PFSK-1 (cell line): ENCODE results near the gene KCNQ4.

Experiments used
- FOXP2 ChIP-seq: optimal IDR thresholded peaks from 2 replicates; pipeline ENCODE3; 2011; ENCODE audit warnings: borderline replicate concordance, control low read depth, inconsistent platforms; ENCODE audit not compliant: insufficient read depth; ENCODE audit errors: extremely low read length, extremely low read depth
- POLR2AphosphoS5 ChIP-seq: IDR thresholded peaks from 2 replicates; pipeline ENCODE4 v1.6.1; 2012; ENCODE audit warnings: low read depth, mild to moderate bottlenecking, control low read depth, low read length, moderate library complexity
- REST ChIP-seq, 2 experiments: IDR thresholded peaks; 2 replicates each; pipeline versions ENCODE4 v1.6.1 to v1.8.0; 2011 to 2012; ENCODE audit warnings: low read depth in 2 of 2, low read length in 2 of 2, control low read depth in 1 of 2, inconsistent platforms in 1 of 2, mild to moderate bottlenecking in 1 of 2, moderate library complexity in 1 of 2; ENCODE audit not compliant: insufficient read depth in 1 of 2
- SIN3A ChIP-seq: IDR thresholded peaks from 2 replicates; pipeline ENCODE4 v1.6.1; 2012; ENCODE audit warnings: mild to moderate bottlenecking, low read length, moderate library complexity, borderline replicate concordance; ENCODE audit not compliant: insufficient read depth
- TAF1 ChIP-seq: IDR thresholded peaks from 2 replicates; pipeline ENCODE4 v1.6.1; 2012; ENCODE audit warnings: low read length, control low read depth, borderline replicate concordance; ENCODE audit not compliant: insufficient read depth

GRCh38 chr1:40862008-40862863, 78.6 kb downstream of the KCNQ4 start, which contains the start of gene CITED4:
- TF ChIP-seq SIN3A (no peak), TAF1 (no peak), POLR2AphosphoS5 (peak; percentile 55; the same call in 1 of the 2 replicates), REST (IDR thresholded peaks at IDR 0.05; ENCODE audit: insufficient read depth in 1 of 2, low read depth in 2 of 2, low read length in 2 of 2) (no peak), FOXP2 (no peak)
